Naive B cell (primary cell): Measurements from ENCODE around the gene ESR2. TPM values are rescaled to one million over a fixed set of nuclear protein-coding genes. Genes with fewer than 3 reads are reported as not detected.
"Not testable (repeated sequence)": the region's sequence is repeated elsewhere in the genome, so short reads cannot be mapped to it uniquely, and the experiment has no call there.

Experiments used
- ATAC-seq, 2 donors: fragments of 150-1000 bp; cut with Tn5 transposase; 2 replicates each; pipeline ENCODE4 v1.10.0; 2021; ENCODE audit warnings: low read depth in 2 of 2, mild to moderate bottlenecking in 2 of 2, moderate library complexity in 2 of 2
- DNase-seq: peaks from one replicate; pipeline ENCODE4 v3.0.0; 2022
- H3K27ac Mint-ChIP-seq, 6 donors: one replicate each; pipeline ENCODE4 v1.8.0; 2020 to 2022; ENCODE audit warnings: mild to moderate bottlenecking in 6 of 6, mixed read lengths in 6 of 6, moderate library complexity in 5 of 6, inconsistent platforms in 2 of 6
- H3K27me3 Mint-ChIP-seq, 3 donors: one replicate each; pipeline ENCODE4 v1.8.0; 2021 to 2022; ENCODE audit warnings: mixed read lengths in 3 of 3, mild to moderate bottlenecking in 1 of 3
- H3K36me3 Mint-ChIP-seq, 2 donors: one replicate each; pipeline ENCODE4 v1.8.0; 2020 to 2022; ENCODE audit warnings: mixed read lengths in 2 of 2, inconsistent platforms in 1 of 2, mild to moderate bottlenecking in 1 of 2
- H3K4me1 Mint-ChIP-seq, 3 donors: one replicate each; pipeline ENCODE4 v1.8.0; 2020 to 2022; ENCODE audit warnings: mixed read lengths in 3 of 3, inconsistent platforms in 1 of 3, mild to moderate bottlenecking in 1 of 3, moderate library complexity in 1 of 3
- H3K4me3 Mint-ChIP-seq, 8 donors: one replicate each; pipeline ENCODE4 v1.8.0; 2020 to 2022; ENCODE audit warnings: mild to moderate bottlenecking in 8 of 8, mixed read lengths in 8 of 8, moderate library complexity in 8 of 8, inconsistent platforms in 2 of 8
- H3K9me3 Mint-ChIP-seq, 7 donors: one replicate each; pipeline ENCODE4 v1.8.0; 2020 to 2022; ENCODE audit warnings: mixed read lengths in 7 of 7, mild to moderate bottlenecking in 5 of 7, inconsistent platforms in 2 of 7, moderate library complexity in 1 of 7
- polyA plus RNA-seq, 6 donors: library from polyadenylated mRNA; unstranded; fragments of 300-500 nt; fragmentation: Illumina TruSeq; gene quantifications; one replicate each; pipeline ENCODE4 v1.2.3, GENCODE V29; 2021; ENCODE audit warnings: low read depth in 6 of 6

Gene ESR2
- polyA plus RNA-seq, result 1 to 10 TPM; 1.6 to 7.4 (median 3.2) TPM

GRCh38 chr14:64293976-64294671 is at the start of gene ESR2:
Gene ESR2 (minus strand): TSS chr14:64294371. CDS start chr14:64282985, 11,386 bp downstream.
- Mint-ChIP-seq H3K36me3 (no peaks in the 10 kb centered on the region), H3K4me1 (peaks cover 14 to 25% (median 14%) of the 10 kb centered on the region in 3 donors), H3K9me3 (no peaks in the 10 kb centered on the region), H3K4me3 (peak within 1 kb of the TSS; percentile 88 to 97 (median 94)), H3K27me3 (peaks cover 0 to 7% (median 0%) of the 10 kb centered on the region in 3 donors), H3K27ac (peak within 1 kb of the TSS; percentile 88 to 97 (median 92))
- peak; percentile 65 for DNase-seq
- ATAC-seq, result peak; percentile 49 to 54

GRCh38 chr14:64340560-64341196 is 46.5 kb upstream of the ESR2 start:
- Mint-ChIP-seq H3K36me3 (peaks cover 8 to 12% of the 10 kb centered on the region in 2 donors), H3K4me1 (peaks cover 13 to 32% (median 19%) of the 10 kb centered on the region in 3 donors), H3K27ac (peak overlapping the region in 2 of 6 donors; percentile 11 to 15), H3K9me3 (peaks cover 3 to 20% (median 8%) of the 10 kb centered on the region in 7 donors), H3K27me3 (no peaks in the 10 kb centered on the region), H3K4me3 (peak overlapping the region in 6 of 8 donors; percentile 2 to 76 (median 48))
- ATAC-seq (no peak), DNase-seq (no peak)

- ATAC-seq (peak; percentile 83 to 84), DNase-seq (peak; percentile 86)
- Mint-ChIP-seq H3K4me1 (peaks cover 13 to 32% (median 19%) of the 10 kb centered on the region in 3 donors), H3K27ac (peak overlapping the region; percentile 49 to 99 (median 96)), H3K9me3 (peaks cover 3 to 20% (median 8%) of the 10 kb centered on the region in 7 donors), H3K4me3 (peak overlapping the region; percentile 82 to 98 (median 96)), H3K27me3 (no peaks in the 10 kb centered on the region), H3K36me3 (peaks cover 8 to 12% of the 10 kb centered on the region in 2 donors)
Measured at GRCh38 chr14:64338616-64339316, 44.6 kb upstream of the ESR2 start.

GRCh38 chr14:64337888-64338615 is 43.9 kb upstream of the ESR2 start:
- DNase-seq (peak; percentile 73), ATAC-seq (peak; percentile 72 to 78)
- Mint-ChIP-seq H3K27me3 (no peaks in the 10 kb centered on the region), H3K4me3 (peak overlapping the region; percentile 82 to 98 (median 96)), H3K4me1 (peaks cover 13 to 32% (median 19%) of the 10 kb centered on the region in 3 donors), H3K36me3 (peaks cover 8 to 12% of the 10 kb centered on the region in 2 donors), H3K9me3 (peaks cover 3 to 20% (median 8%) of the 10 kb centered on the region in 7 donors), H3K27ac (peak overlapping the region; percentile 49 to 97 (median 92))

- H3K27me3 Mint-ChIP-seq, result peaks cover 0 to 6% (median 4%) of the 10 kb centered on the region in 3 donors
- no peak overlapping the region for H3K4me3 Mint-ChIP-seq
- H3K36me3 Mint-ChIP-seq, result no peaks in the 10 kb centered on the region
- ATAC-seq, result no peak
- H3K9me3 Mint-ChIP-seq, result peaks cover 0 to 3% (median 0%) of the 10 kb centered on the region in 7 donors
- H3K4me1 Mint-ChIP-seq, result no peaks in the 10 kb centered on the region
- H3K27ac Mint-ChIP-seq, result no peak overlapping the region
- no peak for DNase-seq
Measured at GRCh38 chr14:64329149-64329548, 35.0 kb upstream of the ESR2 start.

- H3K36me3 Mint-ChIP-seq, result no peaks in the 10 kb centered on the region
Measured at GRCh38 chr14:64326502-64326901, 32.3 kb upstream of the ESR2 start.

GRCh38 chr14:64324895-64325294 is 30.7 kb upstream of the ESR2 start:
- H3K27me3 Mint-ChIP-seq, result peaks cover 0 to 11% (median 9%) of the 10 kb centered on the region in 3 donors

More at GRCh38 chr14:64326502-64326901, 32.3 kb upstream of the ESR2 start:
- DNase-seq (no peak), ATAC-seq (no peak)
- no peaks in the 10 kb centered on the region for H3K4me1 Mint-ChIP-seq
- peaks cover 0 to 9% (median 6%) of the 10 kb centered on the region in 3 donors for H3K27me3 Mint-ChIP-seq
- no peak overlapping the region for H3K4me3 Mint-ChIP-seq
- H3K27ac Mint-ChIP-seq, result no peak overlapping the region
- peaks cover 0 to 3% (median 0%) of the 10 kb centered on the region in 7 donors for H3K9me3 Mint-ChIP-seq

GRCh38 chr14:64324461-64324860 is 30.3 kb upstream of the ESR2 start:
- DNase-seq (no peak), ATAC-seq (no peak)
- peaks cover 0 to 3% (median 0%) of the 10 kb centered on the region in 7 donors for H3K9me3 Mint-ChIP-seq
- H3K36me3 Mint-ChIP-seq, result no peaks in the 10 kb centered on the region
- H3K4me1 Mint-ChIP-seq, result no peaks in the 10 kb centered on the region
- H3K27me3 Mint-ChIP-seq, result peaks cover 0 to 11% (median 9%) of the 10 kb centered on the region in 3 donors
- H3K4me3 Mint-ChIP-seq, result no peak overlapping the region
- no peak overlapping the region for H3K27ac Mint-ChIP-seq

More at GRCh38 chr14:64324895-64325294, 30.7 kb upstream of the ESR2 start:
- no peak for ATAC-seq
- Mint-ChIP-seq H3K27ac (no peak overlapping the region), H3K9me3 (peaks cover 0 to 3% (median 0%) of the 10 kb centered on the region in 7 donors), H3K4me1 (no peaks in the 10 kb centered on the region), H3K4me3 (no peak overlapping the region), H3K36me3 (no peaks in the 10 kb centered on the region)
- no peak for DNase-seq

GRCh38 chr14:64320362-64320761 is 26.2 kb upstream of the ESR2 start:
- H3K27ac Mint-ChIP-seq, result peak overlapping the region in 1 of 6 donors; percentile 73
- H3K36me3 Mint-ChIP-seq, H3K4me3 Mint-ChIP-seq, DNase-seq, H3K4me1 Mint-ChIP-seq, ATAC-seq, H3K9me3 Mint-ChIP-seq: not testable (repeated sequence)
- H3K27me3 Mint-ChIP-seq, result peaks cover 0 to 17% (median 9%) of the 10 kb centered on the region in 3 donors

- not testable (repeated sequence) for H3K36me3 Mint-ChIP-seq, DNase-seq, H3K27ac Mint-ChIP-seq, ATAC-seq, H3K4me1 Mint-ChIP-seq, H3K9me3 Mint-ChIP-seq
- Mint-ChIP-seq H3K4me3 (peak overlapping the region in 1 of 8 donors; percentile 12), H3K27me3 (peaks cover 0 to 12% (median 4%) of the 10 kb centered on the region in 3 donors)
Measured at GRCh38 chr14:64318695-64319094, 24.5 kb upstream of the ESR2 start.

- peak overlapping the region in 2 of 6 donors; percentile 28 to 34 for H3K27ac Mint-ChIP-seq
- H3K9me3 Mint-ChIP-seq, result no peaks in the 10 kb centered on the region
- peaks cover 0 to 4% (median 3%) of the 10 kb centered on the region in 3 donors for H3K4me1 Mint-ChIP-seq
- no peaks in the 10 kb centered on the region for H3K36me3 Mint-ChIP-seq
- DNase-seq, result peak; percentile 56
- no peak overlapping the region for H3K4me3 Mint-ChIP-seq
- peak; percentile 61 to 65 for ATAC-seq
- H3K27me3 Mint-ChIP-seq, result peaks cover 0 to 4% (median 0%) of the 10 kb centered on the region in 3 donors
Measured at GRCh38 chr14:64303471-64303917, 9.3 kb upstream of the ESR2 start.

- DNase-seq (no peak), ATAC-seq (no peak)
- Mint-ChIP-seq H3K9me3 (no peaks in the 10 kb centered on the region), H3K4me1 (peaks cover 6 to 14% (median 12%) of the 10 kb centered on the region in 3 donors), H3K36me3 (no peaks in the 10 kb centered on the region), H3K4me3 (no peak overlapping the region), H3K27me3 (peaks cover 0 to 7% (median 0%) of the 10 kb centered on the region in 3 donors), H3K27ac (no peak overlapping the region)
Measured at GRCh38 chr14:64298773-64299172, 4.6 kb upstream of the ESR2 start.
